Activated CD4-positive, alpha-beta T cell treated with anti-CD3 and anti-CD28 coated beads, Interleukin-2, amount 10 ng/mL, durations not matched to agents 24 days and 14 days (primary cell): ENCODE data around the gene CKM. TPM values are rescaled to one million over a fixed set of nuclear protein-coding genes. Genes with fewer than 3 reads are reported as not detected.
"Not testable (repeated sequence)": the region's sequence is repeated elsewhere in the genome, so short reads cannot be mapped to it uniquely, and the experiment has no call there.

Source experiments
- DNase-seq: peaks from one replicate; pipeline ENCODE4 v3.0.0; 2022
- H3K27ac Mint-ChIP-seq: one replicate; pipeline ENCODE4 v1.8.0; 2022; ENCODE audit warnings: mild to moderate bottlenecking, mixed read lengths
- H3K27me3 Mint-ChIP-seq: one replicate; pipeline ENCODE4 v1.8.0; 2022; ENCODE audit warnings: mixed read lengths
- H3K36me3 Mint-ChIP-seq: one replicate; pipeline ENCODE4 v1.8.0; 2022; ENCODE audit warnings: low read depth, mild to moderate bottlenecking, mixed read lengths
- H3K4me1 Mint-ChIP-seq: one replicate; pipeline ENCODE4 v1.8.0; 2021; ENCODE audit warnings: mixed read lengths
- H3K4me3 Mint-ChIP-seq: one replicate; pipeline ENCODE4 v1.8.0; 2022; ENCODE audit warnings: mild to moderate bottlenecking, moderate library complexity, mixed read lengths
- H3K9me3 Mint-ChIP-seq: one replicate; pipeline ENCODE4 v1.8.0; 2021; ENCODE audit warnings: mixed read lengths
- intact Hi-C: fragments of 100-400 bp; cut with micrococcal nuclease; formaldehyde crosslinking; loops from one replicate; pipeline ENCODE4 v1.15.1; 2023
- total RNA-seq: library from RNA; stranded (reverse); gene quantifications from 2 replicates; pipeline ENCODE4 v1.2.3, GENCODE V29; 2022

Gene CKM
- total RNA-seq, 1 donor from 2014 or later, result not detected

GRCh38 chr19:45344621-45345505 is 22.2 kb upstream of the CKM start:
- Mint-ChIP-seq H3K27ac (no peak overlapping the region), H3K27me3 (peaks cover 8% of the 10 kb centered on the region), H3K9me3 (no peaks in the 10 kb centered on the region), H3K4me3 (no peak overlapping the region), H3K36me3 (no peaks in the 10 kb centered on the region), H3K4me1 (peaks cover 2% of the 10 kb centered on the region)
- no peak for DNase-seq
- intact Hi-C loops, result no loop called here

GRCh38 chr19:45342911-45343310 is 20.2 kb upstream of the CKM start:
- H3K4me1 Mint-ChIP-seq, result peaks cover 6% of the 10 kb centered on the region
- H3K27ac Mint-ChIP-seq, result no peak overlapping the region
- intact Hi-C loops, result no loop called here
- H3K27me3 Mint-ChIP-seq, result peaks cover 8% of the 10 kb centered on the region
- no peaks in the 10 kb centered on the region for H3K36me3 Mint-ChIP-seq
- DNase-seq, result no peak
- no peaks in the 10 kb centered on the region for H3K9me3 Mint-ChIP-seq
- H3K4me3 Mint-ChIP-seq, result no peak overlapping the region

- H3K4me3 Mint-ChIP-seq, result no peak overlapping the region
- intact Hi-C loops, result no loop called here
- H3K36me3 Mint-ChIP-seq, result no peaks in the 10 kb centered on the region
Observed at GRCh38 chr19:45340899-45341453, 18.3 kb upstream of the CKM start.

GRCh38 chr19:45340232-45340898 is 17.7 kb upstream of the CKM start, which contains the start of gene KLC3:
TSS of gene KLC3 (plus strand) at chr19:45340750. CDS start at chr19:45345542, 4,792 bp downstream.
- no peak within 1 kb of the TSS for H3K27ac Mint-ChIP-seq
- peaks cover 6% of the 10 kb centered on the region for H3K4me1 Mint-ChIP-seq
- H3K27me3 Mint-ChIP-seq, result peaks cover 9% of the 10 kb centered on the region
- no peaks in the 10 kb centered on the region for H3K36me3 Mint-ChIP-seq
- H3K4me3 Mint-ChIP-seq, result peak within 1 kb of the TSS; percentile 64
- peak; percentile 83 for DNase-seq
- H3K9me3 Mint-ChIP-seq, result no peaks in the 10 kb centered on the region
- intact Hi-C loops, result no loop called here

More at GRCh38 chr19:45340899-45341453, 18.3 kb upstream of the CKM start:
- H3K9me3 Mint-ChIP-seq, result no peaks in the 10 kb centered on the region
- H3K27ac Mint-ChIP-seq, result no peak overlapping the region
- peak; percentile 61 for DNase-seq
- peaks cover 11% of the 10 kb centered on the region for H3K27me3 Mint-ChIP-seq
- H3K4me1 Mint-ChIP-seq, result peaks cover 6% of the 10 kb centered on the region

- Mint-ChIP-seq H3K9me3 (no peaks in the 10 kb centered on the region), H3K4me3 (no peak overlapping the region), H3K36me3 (no peaks in the 10 kb centered on the region), H3K27ac (no peak overlapping the region), H3K4me1 (peaks cover 6% of the 10 kb centered on the region), H3K27me3 (peaks cover 9% of the 10 kb centered on the region)
- intact Hi-C loops, result loop anchor here (2.0 kb wide), 1 partner anchor 89 kb away; the partner anchor contains the start of gene MARK4
- DNase-seq, result no peak
Observed at GRCh38 chr19:45339629-45340028, 17.0 kb upstream of the CKM start.

- no peaks in the 10 kb centered on the region for H3K36me3 Mint-ChIP-seq
- intact Hi-C loops, result no loop called here
- H3K9me3 Mint-ChIP-seq, result no peaks in the 10 kb centered on the region
- H3K4me1 Mint-ChIP-seq, result peaks cover 6% of the 10 kb centered on the region
- no peak overlapping the region for H3K27ac Mint-ChIP-seq
- no peak for DNase-seq
- H3K4me3 Mint-ChIP-seq, result no peak overlapping the region
- peaks cover 9% of the 10 kb centered on the region for H3K27me3 Mint-ChIP-seq
Observed at GRCh38 chr19:45336696-45337251, 14.1 kb upstream of the CKM start.

- intact Hi-C loops, H3K9me3 Mint-ChIP-seq, H3K4me1 Mint-ChIP-seq, H3K4me3 Mint-ChIP-seq, H3K27me3 Mint-ChIP-seq, H3K27ac Mint-ChIP-seq, H3K36me3 Mint-ChIP-seq, DNase-seq: not testable (repeated sequence)
Observed at GRCh38 chr19:45334881-45335280, 12.2 kb upstream of the CKM start.

GRCh38 chr19:45333609-45334303 is 11.1 kb upstream of the CKM start:
- peaks cover 7% of the 10 kb centered on the region for H3K27me3 Mint-ChIP-seq
- DNase-seq, result no peak
- intact Hi-C loops, result no loop called here
- H3K27ac Mint-ChIP-seq, result no peak overlapping the region
- H3K36me3 Mint-ChIP-seq, result no peaks in the 10 kb centered on the region
- H3K4me1 Mint-ChIP-seq, result peaks cover 3% of the 10 kb centered on the region
- no peak overlapping the region for H3K4me3 Mint-ChIP-seq
- no peaks in the 10 kb centered on the region for H3K9me3 Mint-ChIP-seq

- H3K36me3 Mint-ChIP-seq, result no peaks in the 10 kb centered on the region
- no peak overlapping the region for H3K27ac Mint-ChIP-seq
- H3K4me3 Mint-ChIP-seq, result no peak overlapping the region
- DNase-seq, result no peak
- H3K27me3 Mint-ChIP-seq, result peaks cover 4% of the 10 kb centered on the region
- intact Hi-C loops, result no loop called here
- H3K9me3 Mint-ChIP-seq, result no peaks in the 10 kb centered on the region
- H3K4me1 Mint-ChIP-seq, result peaks cover under 1% of the 10 kb centered on the region
Observed at GRCh38 chr19:45331411-45331810, 8.7 kb upstream of the CKM start.

GRCh38 chr19:45327404-45328143 is 4.9 kb upstream of the CKM start:
- Mint-ChIP-seq H3K36me3 (no peaks in the 10 kb centered on the region), H3K27me3 (peaks cover 18% of the 10 kb centered on the region), H3K9me3 (no peaks in the 10 kb centered on the region), H3K27ac (no peak overlapping the region), H3K4me1 (peaks cover 3% of the 10 kb centered on the region), H3K4me3 (no peak overlapping the region)
- intact Hi-C loops, result no loop called here
- DNase-seq, result no peak

GRCh38 chr19:45324349-45324907 is 1.8 kb upstream of the CKM start:
- no peaks in the 10 kb centered on the region for H3K36me3 Mint-ChIP-seq
- no peak overlapping the region for H3K4me3 Mint-ChIP-seq
- peaks cover 26% of the 10 kb centered on the region for H3K27me3 Mint-ChIP-seq
- H3K4me1 Mint-ChIP-seq, result peaks cover 3% of the 10 kb centered on the region
- intact Hi-C loops, result no loop called here
- DNase-seq, result no peak
- H3K27ac Mint-ChIP-seq, result no peak overlapping the region
- no peaks in the 10 kb centered on the region for H3K9me3 Mint-ChIP-seq

- Mint-ChIP-seq H3K27ac (no peak overlapping the region), H3K4me3 (no peak overlapping the region), H3K36me3 (no peaks in the 10 kb centered on the region), H3K4me1 (peaks cover 3% of the 10 kb centered on the region), H3K27me3 (peaks cover 23% of the 10 kb centered on the region), H3K9me3 (no peaks in the 10 kb centered on the region)
- intact Hi-C loops, result no loop called here
- DNase-seq, result no peak
Observed at GRCh38 chr19:45323671-45324081, 1.0 kb upstream of the CKM start.

GRCh38 chr19:45322311-45322710 is 364 bp downstream of the CKM start:
- DNase-seq, result no peak
- peaks cover 3% of the 10 kb centered on the region for H3K4me1 Mint-ChIP-seq
- intact Hi-C loops, result no loop called here
- H3K36me3 Mint-ChIP-seq, result no peaks in the 10 kb centered on the region
- no peak overlapping the region for H3K4me3 Mint-ChIP-seq
- peaks cover 29% of the 10 kb centered on the region for H3K27me3 Mint-ChIP-seq
- H3K9me3 Mint-ChIP-seq, result no peaks in the 10 kb centered on the region
- no peak overlapping the region for H3K27ac Mint-ChIP-seq
